Measurements from ENCODE around the gene TRAPPC6A.

Gene TRAPPC6A

DNA sequence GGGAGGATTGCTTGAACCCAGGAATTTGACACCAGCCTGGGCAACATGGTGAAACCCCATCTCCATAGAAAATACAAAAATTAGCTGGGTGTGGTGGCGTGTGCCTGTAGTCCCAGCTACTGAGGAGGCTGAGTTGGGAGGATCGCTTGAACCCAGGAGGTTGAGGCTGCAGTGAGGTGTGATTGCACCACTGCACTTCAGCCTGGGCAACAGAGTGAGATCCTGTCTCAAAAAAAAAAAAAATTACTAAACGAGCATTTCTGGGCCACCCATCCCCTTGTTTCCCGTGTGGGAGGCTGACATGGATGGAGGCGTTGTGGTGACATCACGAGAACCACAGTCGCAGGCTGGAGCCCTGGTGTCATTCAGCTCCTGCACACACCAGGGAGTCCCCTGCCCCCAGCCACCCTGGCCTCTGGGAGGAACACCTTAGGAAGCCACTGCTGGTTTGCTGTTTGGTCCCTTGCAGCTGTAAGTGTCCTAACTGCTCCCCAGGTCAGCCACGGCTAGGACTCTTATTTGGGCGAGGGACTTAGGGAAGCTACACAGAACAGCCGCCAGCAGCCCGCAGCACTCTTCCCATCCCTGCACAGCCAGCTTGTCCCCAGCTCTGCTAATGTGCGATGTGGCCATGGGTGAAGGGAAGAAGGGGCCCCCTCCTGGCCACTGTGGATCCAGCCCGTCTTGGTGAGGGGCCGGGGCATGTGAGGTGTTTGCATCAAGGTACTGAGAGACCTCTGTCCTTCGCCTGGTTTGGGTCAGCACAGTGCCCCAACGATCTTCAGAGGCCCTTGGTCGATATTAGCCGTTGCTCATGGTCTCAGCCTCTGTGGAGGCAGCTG lies 30.0 kb downstream of the TRAPPC6A start:
- DNase-seq (ENCODE audit: low spot score), result no peak

DNA sequence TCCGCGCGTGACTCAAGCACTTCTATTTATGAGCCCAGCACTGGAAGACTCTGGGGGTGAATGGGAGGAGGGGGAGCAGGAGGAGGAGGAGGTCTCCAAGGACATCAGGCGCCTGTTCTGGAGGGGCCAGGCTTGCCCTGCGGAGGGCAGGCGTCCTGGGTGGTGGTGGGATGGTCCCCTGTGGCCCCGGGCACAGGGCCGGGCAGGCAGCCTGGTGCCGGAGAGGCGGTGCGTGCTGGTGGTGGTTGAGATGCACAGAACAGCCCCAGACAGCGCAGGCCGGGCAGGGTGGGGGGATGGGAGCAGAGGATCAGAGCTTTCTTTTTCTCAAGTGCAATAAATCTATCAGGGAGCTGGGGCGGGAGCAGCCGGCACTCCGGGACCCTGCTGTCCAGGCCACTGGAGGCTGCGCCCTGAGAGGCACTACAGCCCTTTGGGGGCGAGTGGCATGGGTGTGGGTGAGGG lies 31.3 kb downstream of the TRAPPC6A start:
- DNase-seq (ENCODE audit: low spot score), result no peak

DNA sequence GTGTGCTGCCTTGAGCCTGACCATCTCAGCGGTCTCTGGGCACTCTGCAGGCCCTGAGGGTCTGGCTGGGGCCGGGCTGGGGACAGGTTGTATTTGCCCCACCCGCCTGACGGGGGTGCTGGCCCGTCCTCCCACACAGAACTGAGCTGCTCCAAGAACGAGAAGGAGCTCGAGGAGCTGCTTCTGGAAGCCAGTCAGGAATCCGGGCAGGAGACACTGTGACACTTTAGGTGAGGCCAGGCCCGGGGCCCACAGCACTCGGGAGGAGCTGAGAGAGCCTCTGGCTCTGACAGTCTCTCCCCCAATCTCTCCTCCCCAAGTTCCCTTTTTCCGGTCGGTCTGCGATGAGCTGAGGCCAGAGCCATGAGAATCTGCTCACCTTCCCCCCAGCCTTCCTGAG lies 31.8 kb downstream of the TRAPPC6A start:
- DNase-seq (ENCODE audit: low spot score), result no peak

DNA sequence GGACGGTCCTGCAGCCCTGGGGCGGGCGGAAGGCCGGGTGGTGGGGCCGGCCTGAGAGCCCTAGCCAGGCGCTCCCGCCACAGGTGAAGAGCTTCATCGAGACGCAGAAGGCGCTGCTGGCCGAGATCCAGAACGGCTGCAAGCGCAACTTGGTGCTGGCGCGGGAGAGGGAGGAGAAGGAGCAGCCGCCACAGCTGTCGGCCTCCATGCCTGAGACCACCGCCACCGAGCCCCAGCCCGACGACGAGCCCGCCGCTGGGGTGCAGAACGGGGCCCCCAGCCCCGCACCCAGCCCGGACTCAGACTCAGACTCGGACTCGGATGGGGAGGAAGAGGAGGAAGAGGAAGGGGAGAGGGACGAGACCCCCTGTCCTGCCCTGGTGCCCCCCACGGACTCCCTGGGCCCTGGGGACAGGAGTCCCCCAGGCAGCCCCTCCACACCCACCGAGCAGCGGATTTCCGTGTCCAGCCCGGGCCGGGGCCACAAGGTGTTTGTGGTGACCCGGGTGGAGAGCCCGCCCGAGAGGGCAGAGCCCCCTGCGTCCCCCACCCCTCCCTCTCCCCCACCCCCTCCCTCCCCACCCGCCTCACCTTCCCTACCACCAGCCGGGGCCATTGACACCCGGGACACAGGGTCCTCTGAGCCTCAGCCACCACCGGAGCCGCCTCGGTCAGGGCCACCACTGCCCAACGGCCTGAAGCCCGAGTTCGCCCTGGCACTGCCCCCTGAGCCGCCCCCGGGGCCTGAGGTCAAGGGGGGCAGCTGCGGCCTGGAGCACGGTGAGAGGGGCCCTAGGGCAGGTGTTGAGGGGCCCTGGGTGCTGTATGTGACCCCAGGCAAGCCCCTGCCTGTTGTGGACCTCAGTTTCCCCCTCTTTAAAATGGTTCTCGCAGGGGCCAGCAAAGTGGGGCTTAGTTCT lies 32.5 kb downstream of the TRAPPC6A start:
- DNase-seq (ENCODE audit: low spot score), result no peak

DNA sequence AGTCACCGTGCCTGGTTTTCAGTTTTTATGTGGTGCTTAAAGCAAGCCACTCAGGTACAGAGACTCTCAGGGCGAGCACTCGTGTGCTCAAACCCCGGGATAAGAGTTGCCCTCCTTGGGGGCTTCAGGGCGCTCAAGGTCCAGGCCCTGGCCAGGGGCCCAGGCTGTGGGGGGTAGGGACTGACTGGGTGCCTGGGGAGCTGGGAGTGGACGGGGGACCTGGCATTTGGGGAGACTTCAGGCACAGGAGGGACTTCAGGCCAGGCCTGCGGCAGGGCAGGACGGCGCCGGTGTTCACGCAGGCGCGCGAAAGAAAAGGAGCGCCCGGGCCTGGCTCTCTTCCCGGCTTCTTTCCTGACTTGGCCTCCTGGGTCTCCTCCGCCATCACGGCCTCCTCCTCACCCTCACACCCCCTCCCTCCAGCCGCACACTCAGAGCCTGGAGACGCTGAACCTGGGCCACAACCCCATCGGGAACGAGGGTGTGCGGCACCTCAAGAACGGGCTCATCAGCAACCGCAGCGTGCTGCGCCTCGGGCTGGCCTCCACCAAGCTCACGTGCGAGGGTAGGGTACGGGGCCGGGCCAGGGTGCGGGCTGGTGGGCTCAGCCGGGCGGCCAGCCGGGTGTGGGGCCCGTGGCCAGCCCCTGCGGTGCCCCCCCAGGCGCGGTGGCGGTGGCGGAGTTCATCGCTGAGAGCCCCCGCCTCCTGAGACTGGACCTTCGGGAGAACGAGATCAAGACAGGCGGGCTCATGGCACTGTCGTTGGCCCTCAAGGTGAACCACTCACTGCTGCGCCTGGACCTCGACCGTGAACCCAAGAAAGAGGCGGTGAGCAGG lies 33.4 kb downstream of the TRAPPC6A start:
- DNase-seq (ENCODE audit: low spot score), result no peak

DNA sequence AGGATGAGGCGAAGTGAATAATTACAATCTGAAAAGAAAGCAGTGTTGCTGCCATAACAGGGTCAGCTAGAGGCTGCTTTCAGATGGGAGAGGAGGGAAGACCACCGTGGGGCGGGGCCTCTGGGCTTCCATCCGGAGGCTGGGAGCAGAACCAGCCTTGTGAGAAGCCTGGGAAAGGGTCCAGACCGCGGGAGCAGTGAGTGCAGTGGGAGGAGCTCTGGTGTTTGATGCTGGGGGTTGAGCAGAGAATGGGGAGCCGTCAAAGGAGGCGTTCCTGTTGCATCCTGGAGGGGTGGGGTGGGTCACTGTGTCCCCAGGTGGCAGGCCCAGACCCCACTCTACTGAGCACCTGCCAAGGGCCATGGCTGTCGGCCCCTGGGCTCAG lies 35.3 kb downstream of the TRAPPC6A start:
- no peak for DNase-seq (ENCODE audit: low spot score)

DNA sequence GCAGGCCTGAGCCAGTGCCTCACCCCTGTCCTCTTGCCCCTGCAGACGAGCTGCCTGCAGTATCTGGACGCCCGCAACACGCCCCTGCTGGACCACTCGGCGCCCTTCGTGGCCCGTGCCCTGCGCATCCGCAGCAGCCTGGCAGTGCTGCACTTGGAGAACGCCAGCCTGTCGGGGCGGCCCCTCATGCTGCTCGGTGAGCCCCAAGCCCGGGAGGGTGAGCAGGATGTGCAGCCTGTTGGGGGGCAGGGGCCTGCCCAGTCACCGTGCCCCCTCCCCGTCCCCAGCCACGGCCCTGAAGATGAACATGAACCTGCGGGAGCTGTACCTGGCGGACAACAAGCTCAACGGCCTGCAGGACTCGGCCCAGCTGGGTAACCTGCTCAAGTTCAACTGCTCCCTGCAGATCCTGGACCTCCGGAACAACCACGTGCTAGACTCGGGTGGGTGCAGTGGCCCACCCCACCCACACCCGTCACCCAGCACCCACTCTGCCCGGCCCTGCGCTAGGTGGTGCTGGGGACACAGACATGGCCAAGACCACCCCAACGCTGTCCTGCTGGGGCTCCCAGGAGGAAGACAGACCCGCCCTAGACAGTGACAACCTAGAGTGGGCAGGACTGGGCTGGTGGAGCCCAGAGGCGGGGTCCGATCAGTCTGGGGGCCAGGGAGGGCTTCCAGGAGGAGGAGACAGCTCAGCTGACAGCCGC lies 35.9 kb downstream of the TRAPPC6A start:
- no peak for DNase-seq (ENCODE audit: low spot score)

DNA sequence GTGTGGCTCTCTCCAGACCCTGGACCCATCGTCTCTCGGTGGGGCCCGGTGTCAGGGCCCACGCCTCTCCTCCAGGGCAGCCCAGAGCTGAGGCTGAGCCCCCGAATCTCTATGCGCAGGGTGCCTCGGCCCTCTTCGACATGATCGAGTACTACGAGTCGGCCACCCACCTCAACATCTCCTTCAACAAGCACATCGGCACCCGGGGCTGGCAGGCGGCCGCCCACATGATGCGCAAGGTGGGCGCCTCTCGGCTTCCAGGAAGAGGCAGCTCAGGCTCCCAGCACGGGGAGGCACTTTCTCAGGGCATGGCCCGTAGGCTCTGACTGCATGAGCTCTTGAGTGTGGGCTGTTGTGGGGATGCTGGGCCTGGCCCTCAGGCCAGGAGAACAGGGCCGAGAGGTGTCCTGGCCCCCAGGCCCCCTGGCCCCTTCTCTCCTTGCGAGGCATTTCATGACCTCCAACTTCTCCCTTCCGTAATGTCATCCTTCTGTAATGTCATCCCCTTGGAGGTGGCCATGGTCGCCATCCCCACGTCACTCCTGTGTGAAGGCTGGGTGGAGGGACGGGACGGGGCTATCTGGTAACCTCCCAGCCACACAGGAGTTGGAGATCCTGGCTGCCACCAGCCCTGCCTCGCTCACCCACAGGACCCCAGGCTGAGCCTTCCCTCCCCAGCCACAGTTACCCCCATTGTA lies 36.7 kb downstream of the TRAPPC6A start:
- DNase-seq (ENCODE audit: low spot score), result no peak

DNA sequence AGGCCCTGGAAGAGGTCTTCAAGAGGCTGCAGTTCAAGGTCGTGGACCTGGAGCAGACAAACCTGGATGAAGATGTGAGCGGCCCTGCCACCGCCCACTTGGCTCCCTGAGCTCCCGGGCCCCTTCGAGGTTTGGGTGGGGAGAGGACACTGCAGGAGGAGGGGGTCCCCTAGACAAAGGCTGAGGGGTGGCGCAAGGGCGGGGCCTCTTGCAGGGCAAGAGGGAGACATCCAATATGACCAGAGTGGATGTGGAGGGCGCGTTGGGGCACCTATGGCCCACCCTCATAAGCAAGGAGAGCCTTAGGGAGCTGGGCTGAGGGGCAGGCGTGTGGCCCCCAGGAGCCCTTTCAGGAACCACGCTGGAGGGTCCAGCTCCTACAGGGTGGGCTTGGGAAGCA lies 37.5 kb downstream of the TRAPPC6A start:
- no peak for DNase-seq (ENCODE audit: low spot score)

DNA sequence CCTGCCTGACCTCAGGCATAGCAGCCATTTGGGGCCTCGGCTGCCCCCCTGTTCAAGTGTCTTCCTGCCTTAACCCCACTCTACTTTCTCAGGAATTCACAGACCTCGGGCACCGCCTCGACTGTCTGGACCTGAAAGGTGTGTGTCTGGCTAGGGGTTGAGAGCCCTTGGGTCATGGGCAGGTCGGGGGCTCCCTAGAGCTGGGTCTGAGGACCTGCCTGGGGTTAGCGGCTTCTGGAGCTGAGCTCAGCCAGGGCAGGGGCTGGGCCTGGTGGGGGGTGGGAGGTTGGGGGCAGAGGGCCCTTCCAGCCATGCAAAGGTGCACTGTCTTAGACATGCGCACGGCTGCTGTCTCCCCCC lies 37.9 kb downstream of the TRAPPC6A start:
- DNase-seq (ENCODE audit: low spot score), result no peak

DNA sequence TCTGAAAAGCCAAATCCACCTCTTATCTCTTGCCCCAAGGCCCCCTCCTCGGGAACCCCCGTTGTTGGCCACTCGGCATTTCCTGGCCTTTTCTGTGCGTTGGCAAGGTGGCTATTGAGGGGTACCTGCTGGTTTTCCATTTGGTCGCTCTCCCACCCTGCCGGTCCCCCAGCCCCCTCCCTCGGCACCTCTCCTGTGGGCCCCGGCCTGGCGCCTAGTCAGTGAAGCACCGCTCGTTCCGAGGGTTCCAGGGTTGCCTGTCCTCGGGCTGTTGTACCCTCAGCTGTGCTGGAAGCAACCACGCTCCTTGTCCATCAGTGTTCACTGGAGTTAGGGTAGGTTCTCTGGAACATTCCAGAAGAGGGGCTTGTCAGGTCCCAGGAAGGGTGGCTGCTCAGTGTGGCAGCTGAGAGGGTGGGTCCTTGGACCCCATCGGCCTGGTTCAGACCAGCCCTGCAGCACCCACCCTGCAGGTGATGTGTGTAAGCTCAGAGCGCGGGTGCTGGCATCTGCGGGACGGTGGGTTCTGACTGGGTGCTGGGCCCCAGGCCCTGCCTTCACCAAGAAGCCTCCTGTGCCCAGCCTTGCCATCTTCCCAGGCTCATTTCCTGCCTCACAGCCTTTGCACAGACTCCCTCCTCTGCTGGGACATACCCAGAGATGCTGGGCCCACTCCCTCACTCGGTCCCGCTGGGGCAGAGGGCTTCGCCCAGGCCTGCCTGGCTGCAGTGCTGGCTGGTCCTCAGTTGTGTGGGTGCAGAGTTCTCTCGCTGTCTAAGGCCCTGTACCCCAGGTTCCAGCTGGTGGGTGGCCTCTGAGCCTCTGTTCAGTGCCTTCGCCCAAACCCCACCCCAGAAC lies 38.5 kb downstream of the TRAPPC6A start:
- no peak for DNase-seq (ENCODE audit: low spot score)

DNA sequence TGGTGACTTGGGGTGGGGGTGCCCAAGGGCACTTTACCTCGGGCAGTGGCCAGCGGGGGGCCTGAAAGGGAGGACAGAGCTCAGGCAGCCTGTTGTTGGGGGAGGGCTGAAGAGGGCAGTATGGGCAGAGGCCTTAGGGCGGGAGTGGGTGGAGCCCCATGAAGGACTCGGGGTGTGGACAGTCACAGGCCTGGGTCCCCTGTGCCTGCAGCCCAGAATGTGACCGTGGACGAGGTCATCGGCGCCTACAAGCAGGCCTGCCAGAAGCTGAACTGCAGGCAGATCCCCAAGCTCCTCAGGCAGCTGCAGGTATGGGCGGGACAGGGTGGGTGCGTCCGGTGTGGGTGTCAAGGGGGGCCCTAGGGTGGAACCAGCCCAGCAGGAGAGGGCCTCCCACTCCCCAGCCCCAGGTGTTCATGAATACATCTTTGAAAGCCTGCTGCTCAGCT lies 39.7 kb downstream of the TRAPPC6A start:
- no peak for DNase-seq (ENCODE audit: low spot score)

DNA sequence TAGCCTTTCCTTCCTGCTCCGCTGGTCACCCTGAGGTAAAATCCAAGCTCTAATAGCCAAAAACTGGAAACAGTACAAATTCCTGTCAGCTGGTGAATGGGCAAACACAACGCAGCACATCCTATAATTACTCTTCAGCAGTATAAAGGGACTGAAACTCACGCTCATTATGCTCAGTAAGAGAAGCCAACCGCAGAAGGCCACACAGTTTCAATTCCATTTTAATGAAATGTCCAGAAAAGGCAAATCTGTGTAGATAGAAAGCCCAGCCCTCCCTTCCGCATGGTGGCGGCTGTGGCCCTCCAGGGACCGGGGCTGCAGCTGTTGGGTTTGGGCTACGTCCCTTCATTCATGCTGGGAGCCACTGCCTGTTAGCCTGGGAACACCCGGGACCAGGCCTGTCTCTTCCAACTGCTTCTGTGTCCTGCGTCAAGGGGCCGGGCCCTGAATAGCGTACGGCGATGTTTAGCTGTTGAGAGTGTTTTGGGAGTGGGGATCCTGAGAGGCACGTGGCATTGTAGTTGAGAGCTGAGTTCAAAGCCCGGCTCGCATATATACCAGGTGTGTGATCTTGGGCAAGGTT lies 40.8 kb downstream of the TRAPPC6A start:
- DNase-seq (ENCODE audit: low spot score), result peak; percentile 33

DNA sequence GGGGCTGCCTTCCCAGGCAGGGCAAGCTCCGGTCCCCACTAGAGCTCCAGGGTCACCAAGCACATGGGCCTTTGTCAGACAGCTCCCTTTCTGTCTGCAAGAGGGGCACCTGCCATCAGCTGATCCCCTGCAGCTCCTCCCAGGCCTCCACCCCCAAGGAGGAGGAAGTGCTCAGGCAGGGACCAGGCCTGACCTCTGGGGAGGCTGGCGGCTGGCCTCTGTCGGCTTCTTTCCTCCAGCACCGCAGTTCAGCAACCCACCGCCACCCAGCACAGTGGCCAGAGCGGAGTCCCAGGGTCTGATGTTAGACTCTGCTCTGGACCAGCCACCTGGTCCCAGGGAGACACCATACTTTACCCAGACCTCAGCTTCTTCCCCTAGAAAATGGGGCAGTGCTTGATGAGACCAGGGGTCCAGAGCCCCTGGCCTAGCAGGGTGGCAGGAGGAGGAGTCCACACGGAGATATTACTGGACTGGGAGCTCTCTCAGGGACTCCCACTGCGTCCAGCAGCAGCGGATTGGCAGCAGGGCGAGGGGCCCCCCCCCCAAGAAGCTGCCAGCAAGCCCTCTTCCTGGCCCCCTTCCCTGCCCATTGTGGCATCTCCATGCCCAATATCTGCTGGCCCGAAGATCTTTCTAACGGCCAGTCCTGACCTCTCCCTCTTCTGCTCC lies 41.4 kb downstream of the TRAPPC6A start:
- DNase-seq (ENCODE audit: low spot score), result no peak

DNA sequence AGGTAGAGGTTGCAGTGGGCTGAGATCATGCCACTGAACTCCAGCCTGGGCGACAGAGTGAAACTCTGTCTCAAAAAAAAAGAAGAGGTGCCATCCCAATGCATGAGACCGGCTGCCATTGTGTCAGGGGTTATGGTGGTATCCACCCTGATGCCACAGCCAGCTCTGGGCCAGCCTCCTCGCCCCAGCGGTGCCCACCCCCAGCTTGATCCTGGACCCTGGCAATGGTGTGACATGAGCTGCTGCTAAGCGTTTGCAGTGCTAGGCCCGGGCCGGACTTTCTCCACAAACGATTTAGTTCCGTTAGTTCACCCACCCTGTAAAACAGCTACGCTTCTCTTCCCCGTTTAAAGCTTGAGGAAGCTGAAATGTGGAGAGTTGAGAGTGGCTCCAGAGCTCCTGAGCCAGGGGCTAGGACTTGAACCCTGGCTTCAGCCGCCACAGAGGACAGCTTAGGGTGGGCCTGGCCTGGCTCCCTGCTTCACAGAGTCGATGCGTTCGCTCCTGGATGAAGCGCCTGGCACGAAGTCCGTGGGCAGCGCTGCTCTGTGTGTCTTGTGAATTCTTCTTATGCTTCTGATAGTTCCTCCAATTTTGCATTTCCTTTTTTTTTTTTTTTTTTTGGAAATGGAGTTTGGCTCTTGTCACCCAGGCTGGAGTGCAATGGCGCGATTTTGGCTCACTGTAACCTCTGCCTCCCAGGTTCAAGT lies 42.7 kb downstream of the TRAPPC6A start:
- DNase-seq (ENCODE audit: low spot score), result no peak

DNA sequence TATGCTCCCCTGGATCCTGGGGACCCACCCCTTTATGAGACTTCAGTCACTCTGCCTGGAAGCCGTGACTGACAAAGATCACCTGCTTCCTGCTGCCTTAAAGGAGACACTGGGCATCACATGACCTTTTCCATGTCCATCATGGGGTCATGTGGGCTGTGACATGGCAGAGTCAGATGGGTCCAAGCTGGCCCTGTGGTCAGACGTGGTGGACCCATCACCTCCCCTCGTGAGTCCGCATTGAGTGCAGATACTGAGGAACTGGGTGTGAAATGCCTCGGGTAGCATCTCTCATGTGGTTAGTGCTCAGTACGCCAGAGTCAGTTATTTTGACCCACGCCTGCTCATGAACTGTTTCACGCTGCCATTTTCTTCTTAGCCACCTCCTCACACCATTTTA lies 44.4 kb downstream of the TRAPPC6A start:
- no peak for DNase-seq (ENCODE audit: low spot score)

DNA sequence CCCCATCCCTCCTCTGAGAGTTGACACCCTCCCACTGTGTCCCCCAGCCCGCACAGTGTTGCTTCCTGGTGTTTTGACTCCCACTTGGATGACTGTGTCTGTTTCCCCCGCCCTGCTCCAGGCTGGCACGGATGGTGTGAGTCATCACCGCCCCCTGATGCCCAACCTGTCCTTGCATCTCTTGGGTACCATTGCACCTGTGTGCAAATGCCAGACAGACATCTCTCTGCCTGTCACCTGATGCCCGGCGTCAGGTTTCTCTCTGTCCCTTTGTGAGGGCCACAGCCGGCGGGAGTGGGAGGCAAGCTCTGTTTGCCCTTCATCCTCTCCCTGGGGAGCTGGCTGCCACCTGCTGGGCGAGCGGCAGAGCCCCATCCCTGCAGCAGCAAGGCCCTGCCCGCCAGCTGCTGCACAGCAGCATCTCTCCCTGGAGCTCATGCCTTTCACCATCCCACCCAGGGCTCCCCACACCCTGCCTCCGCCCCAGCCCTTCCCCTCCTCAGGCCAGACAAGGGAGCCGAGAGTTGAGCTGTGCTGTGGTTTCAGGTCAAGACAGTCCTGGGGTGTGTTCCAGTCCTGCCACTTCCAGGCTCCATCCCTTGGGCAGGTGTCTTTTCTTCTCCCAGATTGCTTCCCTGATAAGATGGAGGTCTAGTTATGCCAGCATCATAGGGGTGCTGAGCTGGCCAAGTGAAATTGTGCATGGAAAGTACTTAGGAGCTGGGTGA lies 47.0 kb downstream of the TRAPPC6A start:
- DNase-seq (ENCODE audit: low spot score), result no peak

DNA sequence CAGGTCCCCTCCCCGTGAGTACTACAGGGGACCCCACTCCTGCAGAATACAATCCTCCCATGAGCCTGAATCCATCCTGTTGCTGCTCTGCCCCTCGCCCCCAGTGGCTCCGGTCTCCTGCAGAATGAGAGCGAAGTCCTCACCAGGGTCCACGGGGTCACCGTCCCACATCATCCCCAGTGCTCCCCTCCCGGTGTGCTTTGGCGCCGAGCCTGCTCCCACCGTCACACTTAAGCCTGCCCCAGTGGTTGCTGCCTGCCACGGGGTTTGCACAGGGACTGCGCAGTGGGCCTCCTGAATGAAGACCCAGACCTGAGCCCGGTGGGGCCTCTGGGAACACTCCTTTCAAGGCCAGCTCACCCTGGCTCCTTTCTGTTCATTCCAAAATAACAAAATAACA lies 47.8 kb downstream of the TRAPPC6A start:
- DNase-seq (ENCODE audit: low spot score), result no peak

Measured in COLO829 (cell line).